Ascending aorta (tissue), 2 donors: ENCODE results near the gene NELL1. TPM values are rescaled to one million over a fixed set of nuclear protein-coding genes. Genes with fewer than 3 reads are reported as not detected.

Source experiments
- DNase-seq, 2 donors: peaks; one replicate each; pipeline ENCODE4 v3.0.0-alpha.2; 2019; ENCODE audit warnings: low spot score in 2 of 2
- H3K27ac ChIP-seq, 2 donors: fragments of 200-600 bp; sonication (generic); one replicate each; pipeline ENCODE4 v1.5.1; 2016 to 2017; ENCODE audit warnings: mild to moderate bottlenecking in 1 of 2
- H3K27me3 ChIP-seq: fragments of 200-600 bp; sonication (generic); one replicate; pipeline ENCODE4 v1.5.1; 2017
- H3K36me3 ChIP-seq, 2 donors: fragments of 200-600 bp; sonication (generic); one replicate each; pipeline ENCODE4 v1.5.1; 2016
- H3K4me1 ChIP-seq, 2 donors: fragments of 200-600 bp; sonication (generic); one replicate each; pipeline ENCODE4 v1.5.1; 2016 to 2017; ENCODE audit warnings: mild to moderate bottlenecking in 1 of 2
- H3K4me3 ChIP-seq, 2 donors: fragments of 200-600 bp; sonication (generic); one replicate each; pipeline ENCODE4 v1.5.1; 2016 to 2017; ENCODE audit warnings: mild to moderate bottlenecking in 1 of 2
- H3K9me3 ChIP-seq, 2 donors: fragments of 200-600 bp; sonication (generic); one replicate each; pipeline ENCODE4 v1.5.1; 2016
- CTCF ChIP-seq, 3 experiments: fragments of 200-600 bp in 2 of 3; fragments of 450-650 bp in 1 of 3; sonication (generic) in 2 of 3; IDR thresholded peaks; one replicate each; pipeline ENCODE4 v1.5.1; 2016 to 2019; ENCODE audit warnings: antibody characterized with exemption in 3 of 3, mild to moderate bottlenecking in 1 of 3, moderate library complexity in 1 of 3
- intact Hi-C: fragments of 100-400 bp; cut with DNase I; formaldehyde crosslinking; loops from one replicate; pipeline ENCODE4 v1.15.1; 2023
- total RNA-seq: library from RNA; depleted of rRNA; stranded (reverse); fragments of >200 nt; gene quantifications from one replicate; pipeline ENCODE4 v1.1.0, GENCODE V29; 2016

NELL1 gene
- total RNA-seq, 1 donor from 2014 or later = not detected

- Histone ChIP-seq H3K4me3 (no peak overlapping the region), H3K4me1 (no peaks in the 10 kb centered on the region), H3K27me3 (no peaks in the 10 kb centered on the region), H3K36me3 (no peaks in the 10 kb centered on the region), H3K27ac (no peak overlapping the region), H3K9me3 (no peaks in the 10 kb centered on the region)
- DNase-seq = no peak
- intact Hi-C loops = no loop called here
- no peak for TF ChIP-seq CTCF (IDR thresholded peaks at IDR 0.05)
Observed at GRCh38 chr11:21104641-21105040, 435.3 kb downstream of the NELL1 start.

- DNase-seq = no peak
- no peaks in the 10 kb centered on the region for H3K27me3 ChIP-seq
- no peaks in the 10 kb centered on the region for H3K9me3 ChIP-seq
- no peaks in the 10 kb centered on the region for H3K36me3 ChIP-seq
- intact Hi-C loops = no loop called here
- H3K27ac ChIP-seq = no peak overlapping the region
- H3K4me1 ChIP-seq = no peaks in the 10 kb centered on the region
- no peak for TF ChIP-seq CTCF (IDR thresholded peaks at IDR 0.05)
- H3K4me3 ChIP-seq = no peak overlapping the region
Observed at GRCh38 chr11:21105196-21105917, 436.0 kb downstream of the NELL1 start.

- Histone ChIP-seq H3K27ac (no peak overlapping the region), H3K4me1 (no peaks in the 10 kb centered on the region), H3K27me3 (no peaks in the 10 kb centered on the region), H3K36me3 (no peaks in the 10 kb centered on the region), H3K4me3 (no peak overlapping the region), H3K9me3 (no peaks in the 10 kb centered on the region)
- no peak for TF ChIP-seq CTCF (IDR thresholded peaks at IDR 0.05)
- no peak for DNase-seq
- intact Hi-C loops = no loop called here
Observed at GRCh38 chr11:21109341-21109740, 440.0 kb downstream of the NELL1 start.

- Histone ChIP-seq H3K4me3 (no peak overlapping the region), H3K27me3 (no peaks in the 10 kb centered on the region), H3K36me3 (no peaks in the 10 kb centered on the region), H3K4me1 (no peaks in the 10 kb centered on the region), H3K27ac (no peak overlapping the region), H3K9me3 (no peaks in the 10 kb centered on the region)
- DNase-seq = no peak
- no peak for TF ChIP-seq CTCF (IDR thresholded peaks at IDR 0.05)
- intact Hi-C loops = no loop called here
Observed at GRCh38 chr11:21110415-21110814, 441.0 kb downstream of the NELL1 start.

- no peak for DNase-seq
- Histone ChIP-seq H3K27me3 (no peaks in the 10 kb centered on the region), H3K27ac (no peak overlapping the region), H3K36me3 (no peaks in the 10 kb centered on the region), H3K4me1 (no peaks in the 10 kb centered on the region), H3K9me3 (no peaks in the 10 kb centered on the region), H3K4me3 (no peak overlapping the region)
- no peak for TF ChIP-seq CTCF (IDR thresholded peaks at IDR 0.05)
- intact Hi-C loops = no loop called here
Observed at GRCh38 chr11:21113876-21114275, 444.5 kb downstream of the NELL1 start.

GRCh38 chr11:21116009-21116408 lies 446.6 kb downstream of the NELL1 start:
- Histone ChIP-seq H3K9me3 (no peaks in the 10 kb centered on the region), H3K36me3 (no peaks in the 10 kb centered on the region), H3K27ac (no peak overlapping the region), H3K4me3 (no peak overlapping the region), H3K27me3 (no peaks in the 10 kb centered on the region), H3K4me1 (no peaks in the 10 kb centered on the region)
- intact Hi-C loops = no loop called here
- no peak for TF ChIP-seq CTCF (IDR thresholded peaks at IDR 0.05)
- no peak for DNase-seq
